Uterus (tissue), 4 donors: ENCODE measurements around the gene PRKCE. TPM values are rescaled to one million over a fixed set of nuclear protein-coding genes. Genes with fewer than 3 reads are reported as not detected.

Experiments used
- DNase-seq, 2 donors: peaks; one replicate each; pipeline ENCODE4 v3.0.0-alpha.2; 2019 to 2020
- H3K27ac ChIP-seq, 2 donors: fragments of 200-600 bp; sonication (generic); 1 replicate in 1 of 2; 2 replicates in 1 of 2; pipeline ENCODE4 v1.5.1; 2016 to 2018
- H3K27me3 ChIP-seq, 2 donors: fragments of 200-600 bp; sonication (generic); one replicate each; pipeline ENCODE4 v1.5.1; 2018 to 2019; ENCODE audit warnings: control low read depth in 1 of 2
- H3K36me3 ChIP-seq, 2 donors: fragments of 200-600 bp; sonication (generic); one replicate each; pipeline ENCODE4 v1.5.1; 2019; ENCODE audit warnings: control low read depth in 1 of 2
- H3K4me1 ChIP-seq, 2 donors: fragments of 200-600 bp; sonication (generic); one replicate each; pipeline ENCODE4 v1.5.1; 2018 to 2019; ENCODE audit warnings: control low read depth in 1 of 2
- H3K4me3 ChIP-seq, 2 donors: fragments of 200-600 bp; sonication (generic); 1 replicate in 1 of 2; 2 replicates in 1 of 2; pipeline ENCODE4 v1.5.1; 2018 to 2019; ENCODE audit warnings: mild to moderate bottlenecking in 1 of 2
- H3K9me3 ChIP-seq, 2 donors: fragments of 200-600 bp; sonication (generic); one replicate each; pipeline ENCODE4 v1.5.1; 2019; ENCODE audit warnings: control low read depth in 1 of 2
- CTCF ChIP-seq, 4 experiments: fragments of 200-600 bp in 2 of 4; fragments of 450-650 bp in 2 of 4; sonication (generic) in 2 of 4; IDR thresholded peaks; one replicate each; pipeline ENCODE4 v1.5.1; 2016 to 2019; ENCODE audit warnings: antibody characterized with exemption in 4 of 4, mild to moderate bottlenecking in 2 of 4, moderate library complexity in 1 of 4
- POLR2A ChIP-seq, 2 donors: fragments of 450-650 bp; IDR thresholded peaks; one replicate each; pipeline ENCODE4 v1.6.1; 2016; ENCODE audit warnings: antibody characterized with exemption in 2 of 2, mild to moderate bottlenecking in 1 of 2, moderate library complexity in 1 of 2
- intact Hi-C: fragments of 100-400 bp; cut with DNase I; formaldehyde crosslinking; loops from one replicate; pipeline ENCODE4 v1.15.1; 2023; ENCODE audit warnings: low total_unique reads
- total RNA-seq, 4 donors: library from RNA; depleted of rRNA in 3 of 4; stranded (reverse); fragments of >200 nt in 3 of 4; gene quantifications; one replicate each; pipeline versions ENCODE4 v1.1.0 to v1.2.4, GENCODE V29; 2014 to 2023
- donor health status: DM: yes; HTN: yes; CAD: no.

Gene PRKCE
- total RNA-seq, 4 donors from 2014 or later: 3.8 to 47.6 (median 14.2) TPM

- H3K36me3 ChIP-seq: no peaks in the 10 kb centered on the region
- intact Hi-C loops: no loop called here
- no peak for TF ChIP-seq POLR2A (IDR thresholded peaks at IDR 0.05)
- no peak for TF ChIP-seq CTCF (IDR thresholded peaks at IDR 0.05)
- no peaks in the 10 kb centered on the region for H3K4me1 ChIP-seq
- no peak for DNase-seq
- H3K9me3 ChIP-seq: no peaks in the 10 kb centered on the region
- no peak overlapping the region for H3K4me3 ChIP-seq
- H3K27me3 ChIP-seq: no peaks in the 10 kb centered on the region
- no peak overlapping the region for H3K27ac ChIP-seq
Measured at GRCh38 chr2:46227674-46228289, 576.3 kb downstream of the PRKCE start.

DNA sequence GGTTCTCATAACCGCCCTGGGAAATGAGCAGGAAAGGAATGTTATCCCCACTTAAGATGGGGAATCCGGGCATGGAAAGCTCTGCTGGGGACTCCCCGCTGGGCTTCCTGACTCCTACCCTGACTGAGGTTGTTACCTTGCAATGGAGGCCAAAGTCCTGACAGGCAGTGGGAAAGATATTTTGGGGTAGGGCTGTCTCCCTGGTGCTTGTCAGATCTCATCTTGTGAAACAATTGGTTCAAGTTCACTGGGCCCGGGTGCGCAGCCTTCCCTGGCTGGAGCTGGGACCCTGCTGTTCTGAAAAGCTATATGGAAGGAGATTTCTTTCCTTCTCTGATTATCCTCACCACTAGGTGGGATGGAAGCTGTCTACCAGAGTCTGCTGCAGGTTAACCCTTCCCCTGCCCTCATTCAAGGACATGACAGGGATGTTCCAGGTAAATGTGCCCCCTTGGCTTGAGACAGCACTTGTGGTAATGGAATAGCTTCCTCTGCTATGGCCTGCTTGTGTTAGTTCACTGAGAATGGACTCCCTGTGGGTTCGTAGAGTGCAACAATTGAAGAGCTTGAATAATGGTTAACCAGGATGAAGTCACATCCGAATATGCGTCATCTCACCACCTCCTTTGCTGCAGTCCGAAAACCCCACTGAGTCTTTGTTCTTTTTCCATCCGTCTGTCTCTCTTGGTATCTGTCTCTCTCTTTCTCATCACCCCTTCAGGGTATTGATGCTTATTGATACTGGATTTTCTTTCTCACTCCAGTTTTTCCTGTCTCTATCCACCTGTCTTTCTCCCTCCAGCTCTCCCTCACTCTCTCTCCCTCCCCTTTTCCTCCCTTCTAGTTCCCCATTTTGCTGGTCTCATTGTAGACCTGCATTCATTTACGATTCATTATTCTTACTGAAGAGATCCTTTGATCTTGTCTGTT lies 577.9 kb downstream of the PRKCE start:
- DNase-seq: no peak
- no peaks in the 10 kb centered on the region for H3K9me3 ChIP-seq
- no peaks in the 10 kb centered on the region for H3K27me3 ChIP-seq
- no peak overlapping the region for H3K27ac ChIP-seq
- no peak for TF ChIP-seq POLR2A (IDR thresholded peaks at IDR 0.05)
- no peak for TF ChIP-seq CTCF (IDR thresholded peaks at IDR 0.05)
- intact Hi-C loops: no loop called here
- no peaks in the 10 kb centered on the region for H3K4me1 ChIP-seq
- H3K4me3 ChIP-seq: no peak overlapping the region
- no peaks in the 10 kb centered on the region for H3K36me3 ChIP-seq

DNA sequence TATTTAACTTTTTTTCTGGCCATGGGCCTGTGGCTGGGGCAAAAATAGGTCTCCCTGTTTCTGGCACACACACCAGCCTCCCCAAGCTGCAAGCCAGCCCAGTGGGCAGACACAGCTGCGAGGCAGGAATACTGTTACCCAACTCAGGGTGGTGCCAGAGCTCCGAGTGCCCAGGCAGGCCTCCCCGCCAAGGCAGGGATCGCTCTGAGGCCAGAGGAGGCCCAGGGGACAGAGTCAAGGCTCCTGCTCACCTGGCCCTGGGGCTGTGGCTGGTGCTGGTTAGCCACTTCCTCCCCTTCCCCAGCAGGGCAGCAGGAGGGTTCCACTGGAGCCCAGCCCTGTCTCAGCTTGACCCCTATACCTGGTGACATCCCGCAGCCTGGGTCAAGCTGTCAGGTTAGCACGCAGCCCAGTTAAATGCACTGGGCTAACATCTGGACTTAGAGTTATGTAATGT lies 578.7 kb downstream of the PRKCE start:
- Histone ChIP-seq H3K4me3 (no peak overlapping the region), H3K27me3 (no peaks in the 10 kb centered on the region), H3K4me1 (no peaks in the 10 kb centered on the region), H3K9me3 (no peaks in the 10 kb centered on the region), H3K36me3 (no peaks in the 10 kb centered on the region), H3K27ac (no peak overlapping the region)
- DNase-seq: no peak
- intact Hi-C loops: no loop called here
- TF ChIP-seq POLR2A (IDR thresholded peaks at IDR 0.05): no peak
- no peak for TF ChIP-seq CTCF (IDR thresholded peaks at IDR 0.05)

DNA sequence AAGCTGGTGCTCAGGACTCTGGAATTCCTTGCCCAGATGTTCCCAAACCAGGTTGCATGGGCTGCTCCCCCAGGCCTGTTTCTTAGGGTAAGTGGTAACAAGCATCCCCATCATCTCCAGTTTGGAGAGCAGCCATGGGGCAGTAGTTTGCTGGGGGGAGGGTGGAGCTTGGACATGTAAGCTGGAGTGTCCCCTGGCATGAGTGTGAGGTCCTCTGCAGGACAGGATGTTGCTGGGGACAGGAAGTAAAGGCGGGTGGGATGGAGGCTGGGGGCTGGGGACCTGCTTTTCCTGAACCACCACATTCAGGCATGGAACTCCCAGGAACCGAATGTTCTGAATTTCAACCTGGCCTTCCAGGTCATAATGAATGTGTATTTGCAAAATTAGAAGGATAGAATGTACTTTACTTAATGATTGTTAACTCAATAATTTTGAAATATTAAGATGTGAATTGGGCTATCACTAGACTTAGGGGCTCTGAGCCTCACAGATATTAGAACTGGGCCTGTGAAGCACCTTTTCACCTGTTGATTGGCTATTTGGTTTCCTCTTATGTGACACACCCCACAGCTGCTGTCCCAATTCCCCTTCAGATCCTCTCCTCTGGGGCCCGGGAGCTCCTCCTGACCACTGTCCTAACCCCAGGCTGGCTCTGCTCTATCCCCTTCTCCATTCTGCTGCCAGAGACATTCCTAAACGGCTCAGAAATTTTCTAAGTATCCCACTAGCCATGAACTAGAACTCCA lies 579.4 kb downstream of the PRKCE start:
- no peaks in the 10 kb centered on the region for H3K9me3 ChIP-seq
- TF ChIP-seq POLR2A (IDR thresholded peaks at IDR 0.05) (no peak), CTCF (IDR thresholded peaks at IDR 0.05) (no peak)
- H3K27ac ChIP-seq: no peak overlapping the region
- H3K4me1 ChIP-seq: no peaks in the 10 kb centered on the region
- H3K27me3 ChIP-seq: no peaks in the 10 kb centered on the region
- no peak overlapping the region for H3K4me3 ChIP-seq
- intact Hi-C loops: no loop called here
- no peaks in the 10 kb centered on the region for H3K36me3 ChIP-seq
- DNase-seq: no peak
